Gastrocnemius medialis (tissue), 4 donors: ENCODE results near the gene VPS26A.

Source experiments
- POLR2A ChIP-seq, 2 donors: fragments of 450-650 bp; IDR thresholded peaks; one replicate each; pipeline ENCODE4 v1.6.1; 2017; ENCODE audit warnings: antibody characterized with exemption in 2 of 2, mild to moderate bottlenecking in 2 of 2, moderate library complexity in 2 of 2
- TF ChIP-seq, protein P1 (sequence below), 5 experiments: fragments of 450-650 bp in 3 of 5; fragments of 200-600 bp in 2 of 5; sonication (generic) in 2 of 5; IDR thresholded peaks in 4 of 5; conservative IDR thresholded peaks in 1 of 5; 1 replicate in 4 of 5; 2 replicates in 1 of 5; pipeline ENCODE4 v1.5.1; 2016 to 2019; ENCODE audit warnings: antibody characterized with exemption in 5 of 5, mild to moderate bottlenecking in 3 of 5, moderate library complexity in 3 of 5

DNA sequence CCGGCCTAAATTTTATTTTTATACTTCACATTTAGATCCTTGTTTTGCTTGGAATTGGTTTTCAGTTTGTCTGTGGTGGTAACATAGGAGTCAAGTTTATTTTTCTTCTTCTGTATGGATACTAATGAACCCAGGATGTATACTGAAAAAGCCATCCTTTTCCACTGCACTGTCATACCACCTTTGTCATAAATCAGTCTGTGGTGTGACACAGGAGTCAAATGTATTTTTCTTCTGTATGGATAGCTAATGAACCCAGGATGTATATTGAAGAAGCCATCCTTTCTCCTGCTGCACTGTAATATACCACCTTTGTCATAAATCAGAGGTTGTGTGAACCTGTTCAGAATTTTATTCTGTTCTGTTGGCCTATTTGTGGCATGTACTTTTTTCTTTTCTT is 21.4 kb downstream of the VPS26A start:
- TF ChIP-seq, protein P1, sequence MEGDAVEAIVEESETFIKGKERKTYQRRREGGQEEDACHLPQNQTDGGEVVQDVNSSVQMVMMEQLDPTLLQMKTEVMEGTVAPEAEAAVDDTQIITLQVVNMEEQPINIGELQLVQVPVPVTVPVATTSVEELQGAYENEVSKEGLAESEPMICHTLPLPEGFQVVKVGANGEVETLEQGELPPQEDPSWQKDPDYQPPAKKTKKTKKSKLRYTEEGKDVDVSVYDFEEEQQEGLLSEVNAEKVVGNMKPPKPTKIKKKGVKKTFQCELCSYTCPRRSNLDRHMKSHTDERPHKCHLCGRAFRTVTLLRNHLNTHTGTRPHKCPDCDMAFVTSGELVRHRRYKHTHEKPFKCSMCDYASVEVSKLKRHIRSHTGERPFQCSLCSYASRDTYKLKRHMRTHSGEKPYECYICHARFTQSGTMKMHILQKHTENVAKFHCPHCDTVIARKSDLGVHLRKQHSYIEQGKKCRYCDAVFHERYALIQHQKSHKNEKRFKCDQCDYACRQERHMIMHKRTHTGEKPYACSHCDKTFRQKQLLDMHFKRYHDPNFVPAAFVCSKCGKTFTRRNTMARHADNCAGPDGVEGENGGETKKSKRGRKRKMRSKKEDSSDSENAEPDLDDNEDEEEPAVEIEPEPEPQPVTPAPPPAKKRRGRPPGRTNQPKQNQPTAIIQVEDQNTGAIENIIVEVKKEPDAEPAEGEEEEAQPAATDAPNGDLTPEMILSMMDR (IDR thresholded peaks at IDR 0.05 in 4 of 5, conservative IDR thresholded peaks at IDR 0.05 in 1 of 5) = no peak
- TF ChIP-seq POLR2A (IDR thresholded peaks at IDR 0.05) = no peak
